Inflammatory macrophage (primary cell): ENCODE data around the gene FAM222B.
"Not testable (repeated sequence)": the region's sequence is repeated elsewhere in the genome, so short reads cannot be mapped to it uniquely, and the experiment has no call there.

ENCODE experiments used
- DNase-seq, 2 donors: peaks; one replicate each; pipeline ENCODE4 v3.0.0-alpha.2; 2020 to 2022
- total RNA-seq, 18 experiments: gene quantifications; one replicate each; lab custom pipeline; 2026; ENCODE audit warnings: mixed read lengths in 6 of 18, inconsistent platforms in 2 of 18; lab: John Stamatoyannopoulos, UW

The FAM222B gene, protein sequence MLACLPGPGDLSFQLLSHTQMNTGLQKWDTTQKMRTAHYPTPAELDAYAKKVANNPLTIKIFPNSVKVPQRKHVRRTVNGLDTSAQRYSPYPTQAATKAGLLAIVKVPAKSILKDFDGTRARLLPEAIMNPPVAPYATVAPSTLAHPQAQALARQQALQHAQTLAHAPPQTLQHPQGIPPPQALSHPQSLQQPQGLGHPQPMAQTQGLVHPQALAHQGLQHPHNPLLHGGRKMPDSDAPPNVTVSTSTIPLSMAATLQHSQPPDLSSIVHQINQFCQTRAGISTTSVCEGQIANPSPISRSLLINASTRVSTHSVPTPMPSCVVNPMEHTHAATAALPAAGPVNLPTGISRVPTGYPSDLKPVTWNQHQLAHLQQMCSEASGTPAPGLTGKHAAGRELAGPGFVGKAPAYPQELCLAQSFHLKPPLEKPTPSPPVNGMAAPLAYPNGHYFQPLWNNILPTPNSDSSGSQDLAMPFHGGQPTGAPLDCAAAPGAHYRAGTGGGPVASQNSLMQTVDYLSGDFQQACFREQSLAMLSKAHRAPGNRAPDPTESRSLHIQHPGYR
- 2.3 to 27.1 (median 6.7) reads per million in 18 experiments for total RNA-seq

GRCh38 chr17:28842282-28843012, at the start of gene FAM222B:
Gene FAM222B, minus strand, starts transcription at chr17:28842790. Its CDS starts 76,123 bp downstream, at chr17:28766667.
- peak; percentile 87 to 91 for DNase-seq

DNA sequence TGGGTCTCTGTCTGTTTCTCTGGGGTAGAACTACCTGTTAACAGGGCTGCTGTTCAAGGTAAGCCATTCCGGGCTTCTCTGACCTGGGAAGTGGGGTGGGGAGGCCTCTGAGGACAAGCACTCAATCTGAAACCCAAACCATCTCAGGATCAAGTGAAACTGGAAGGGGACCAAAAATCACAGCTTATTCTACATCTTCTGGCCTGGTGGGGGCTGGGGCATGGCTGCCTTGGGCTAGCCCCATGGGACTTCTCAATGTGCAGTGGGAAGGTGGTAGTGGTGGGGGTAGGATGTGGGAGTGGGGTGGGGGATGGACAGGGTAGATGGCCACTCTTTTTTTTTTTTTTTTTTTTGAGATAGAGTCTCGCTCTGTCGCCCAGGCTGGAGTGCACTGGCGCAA, 49.4 kb upstream of the FAM222B start:
- no peak for DNase-seq

- DNase-seq = no peak
Measured at GRCh38 chr17:28891201-28891600, 48.6 kb upstream of the FAM222B start.

GRCh38 chr17:28889996-28890395, 47.4 kb upstream of the FAM222B start:
- DNase-seq = peak; percentile 46 to 71

- DNase-seq = no peak
Measured at GRCh38 chr17:28888832-28889231, 46.2 kb upstream of the FAM222B start.

- DNase-seq = no peak
Measured at GRCh38 chr17:28887871-28888471, 45.4 kb upstream of the FAM222B start.

GRCh38 chr17:28885951-28886350, 43.4 kb upstream of the FAM222B start:
- no peak for DNase-seq

DNA sequence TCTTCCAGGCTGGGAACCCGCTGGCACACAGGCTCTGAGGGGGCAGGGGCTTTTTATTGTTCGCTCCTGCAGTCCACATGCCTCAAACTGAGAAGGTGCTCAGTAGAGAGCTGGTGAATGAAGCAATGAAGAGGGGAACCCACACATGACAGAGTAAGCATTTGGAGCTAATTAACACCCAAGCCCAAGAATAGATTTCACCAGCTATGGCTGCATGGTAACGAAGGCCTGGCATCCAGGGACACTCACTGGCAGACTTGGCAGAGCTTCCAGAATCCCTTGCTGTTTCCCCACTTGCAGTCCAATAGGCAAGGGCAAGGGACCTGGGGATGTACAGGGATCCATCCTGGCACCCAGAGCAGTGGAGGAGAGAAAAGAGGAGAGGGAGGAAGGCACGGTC, 42.8 kb upstream of the FAM222B start:
- no peak for DNase-seq

GRCh38 chr17:28883967-28884702, 41.5 kb upstream of the FAM222B start:
- DNase-seq = no peak

GRCh38 chr17:28882154-28882895, 39.7 kb upstream of the FAM222B start:
- no peak for DNase-seq

GRCh38 chr17:28881533-28882056, 39.0 kb upstream of the FAM222B start:
- no peak for DNase-seq

- DNase-seq = no peak
Measured at GRCh38 chr17:28880572-28880945, 38.0 kb upstream of the FAM222B start.

DNA sequence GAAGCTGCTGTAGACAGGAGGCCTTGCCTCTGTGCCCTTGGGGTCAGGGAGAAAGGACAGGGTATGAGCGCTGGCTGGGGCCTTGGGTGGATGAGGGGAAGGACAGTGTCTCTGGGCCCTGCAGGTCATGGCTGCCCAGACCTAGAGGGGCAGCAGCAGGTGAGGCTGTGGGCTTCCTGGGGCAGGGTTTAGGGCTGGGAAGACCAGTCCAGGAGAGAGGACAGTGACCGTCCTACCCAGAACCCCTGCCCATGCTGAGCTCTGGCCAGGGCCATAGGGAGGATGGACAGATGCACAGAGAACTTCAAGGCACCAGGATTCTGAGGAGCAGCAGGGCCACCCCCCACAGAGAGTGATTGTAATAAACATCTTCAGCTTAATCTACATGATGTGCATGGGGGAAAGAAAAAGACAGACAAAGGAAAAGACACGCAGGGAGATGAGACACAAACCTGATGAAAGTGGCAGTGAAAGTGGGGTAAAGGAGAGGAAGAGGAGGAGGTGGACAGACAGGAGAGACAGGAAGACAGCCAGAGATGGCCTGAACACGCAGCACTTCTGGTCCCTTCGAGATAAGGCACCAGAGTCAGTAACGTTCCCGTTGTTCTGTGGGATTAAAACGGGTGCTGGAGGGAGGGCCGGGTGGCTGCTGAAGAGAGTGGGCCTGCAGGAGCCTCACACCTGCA, 37.4 kb upstream of the FAM222B start:
- no peak for DNase-seq

GRCh38 chr17:28878981-28879380, 36.4 kb upstream of the FAM222B start:
- no peak for DNase-seq

DNA sequence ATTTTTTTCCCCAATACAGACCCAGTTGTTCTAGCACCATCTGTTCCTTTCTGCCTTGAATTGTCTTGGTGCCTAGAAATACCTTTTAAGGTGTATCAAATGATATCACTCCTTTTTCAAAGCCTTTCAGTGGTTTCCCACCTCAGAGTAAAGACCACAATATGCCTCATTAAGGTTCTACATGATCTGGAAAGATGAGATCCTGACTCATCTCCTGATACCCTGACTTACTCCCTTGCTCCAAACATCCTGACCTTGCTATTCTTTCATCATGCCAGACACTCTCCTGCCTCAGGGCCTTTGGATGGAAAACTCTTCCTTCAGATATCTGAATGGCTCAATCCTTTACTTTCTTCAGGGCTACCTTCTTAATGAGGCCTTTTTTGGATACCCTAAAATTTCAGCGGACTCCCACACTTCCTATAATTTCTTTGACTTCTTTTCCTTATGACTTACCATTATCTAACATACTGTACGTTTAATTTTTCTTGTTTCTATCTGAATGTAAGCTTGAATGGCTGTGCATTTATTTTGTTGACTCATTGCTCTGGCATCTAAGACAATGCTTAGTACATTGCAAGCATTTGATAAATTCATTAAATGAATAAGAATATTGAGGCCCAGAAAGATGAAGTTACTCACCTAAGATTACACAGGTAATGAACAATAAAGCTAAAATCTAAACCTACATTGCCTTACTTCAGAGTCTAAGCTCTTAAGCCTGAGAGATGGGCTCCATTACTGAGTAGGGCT, 35.7 kb upstream of the FAM222B start:
- DNase-seq = no peak

GRCh38 chr17:28877150-28877711, 34.6 kb upstream of the FAM222B start:
- DNase-seq = not testable (repeated sequence)

GRCh38 chr17:28875848-28876550, 33.4 kb upstream of the FAM222B start:
- DNase-seq = no peak

DNA sequence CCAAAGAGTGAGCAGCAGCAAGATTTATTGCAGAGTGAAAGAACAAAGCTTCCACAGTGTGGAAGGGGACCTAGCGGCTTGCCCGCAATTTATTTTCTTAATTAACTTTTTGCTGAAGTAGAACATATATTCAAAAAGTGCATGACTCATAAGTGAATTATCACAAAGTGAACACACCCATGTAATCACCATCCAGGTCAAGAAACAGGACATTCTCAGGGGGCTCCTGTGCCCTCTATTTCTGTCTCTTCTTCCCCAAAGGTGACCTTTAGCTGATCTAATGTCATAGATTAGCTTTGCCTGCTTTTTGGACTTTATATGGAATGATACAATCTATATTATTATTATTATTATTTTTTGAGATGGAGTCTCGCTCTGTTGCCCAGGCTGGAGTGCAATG, 32.2 kb upstream of the FAM222B start:
- DNase-seq = no peak

GRCh38 chr17:28873839-28874238, 31.2 kb upstream of the FAM222B start:
- DNase-seq = no peak
